Type B pancreatic cell (in vitro differentiated cells): ENCODE measurements around the gene ASB11. TPM values are rescaled to one million over a fixed set of nuclear protein-coding genes. Genes with fewer than 3 reads are reported as not detected.
A peak's percentile ranks its signal among the peaks of the same experiment; 100 is the strongest.

Experiments
- DNase-seq: peaks from one replicate; pipeline ENCODE4 v3.0.0; 2021; ENCODE audit warnings: mixed read lengths; ENCODE audit not compliant: unreplicated experiment; ENCODE audit errors: extremely low spot score
- H3K27ac Mint-ChIP-seq: 2 replicates; pipeline ENCODE4 v1.8.0; 2021; ENCODE audit warnings: mild to moderate bottlenecking, mixed read lengths
- H3K27me3 Mint-ChIP-seq: 2 replicates; pipeline ENCODE4 v1.8.0; 2021; ENCODE audit warnings: mixed read lengths
- H3K36me3 Mint-ChIP-seq: 2 replicates; pipeline ENCODE4 v1.8.0; 2021; ENCODE audit warnings: mixed read lengths
- H3K4me1 Mint-ChIP-seq: one replicate; pipeline ENCODE4 v1.8.0; 2021; ENCODE audit warnings: mixed read lengths; ENCODE audit not compliant: unreplicated experiment
- H3K4me3 Mint-ChIP-seq: 2 replicates; pipeline ENCODE4 v1.8.0; 2021; ENCODE audit warnings: mild to moderate bottlenecking, mixed read lengths
- H3K9me3 Mint-ChIP-seq: 2 replicates; pipeline ENCODE4 v1.8.0; 2021; ENCODE audit warnings: mixed read lengths
- CTCF ChIP-seq: fragments of 200-600 bp; sonication (generic); conservative IDR thresholded peaks from 2 replicates; pipeline ENCODE4 v1.5.0; 2021; ENCODE audit warnings: antibody characterized with exemption, mild to moderate bottlenecking
- total RNA-seq: library from RNA; stranded (reverse); gene quantifications from 2 replicates; pipeline ENCODE4 v1.2.1, GENCODE V29; 2021; ENCODE audit warnings: low replicate concordance

Gene ASB11
- total RNA-seq, 1 donor from 2014 or later, result 0.14 TPM

GRCh38 chrX:15349046-15349445 is 33.6 kb upstream of the ASB11 start:
- no peak overlapping the region for H3K4me3 Mint-ChIP-seq
- no peak overlapping the region for H3K27ac Mint-ChIP-seq
- peaks cover 4% of the 10 kb centered on the region for H3K27me3 Mint-ChIP-seq
- no peak for DNase-seq
- peaks cover 13% of the 10 kb centered on the region for H3K4me1 Mint-ChIP-seq
- peak; percentile 82 for TF ChIP-seq CTCF
- H3K36me3 Mint-ChIP-seq, result no peaks in the 10 kb centered on the region
- no peaks in the 10 kb centered on the region for H3K9me3 Mint-ChIP-seq

- H3K4me1 Mint-ChIP-seq, result peaks cover 17% of the 10 kb centered on the region
- TF ChIP-seq CTCF, result no peak
- H3K27ac Mint-ChIP-seq, result no peak overlapping the region
- no peaks in the 10 kb centered on the region for H3K9me3 Mint-ChIP-seq
- H3K4me3 Mint-ChIP-seq, result no peak overlapping the region
- peaks cover 11% of the 10 kb centered on the region for H3K27me3 Mint-ChIP-seq
- no peaks in the 10 kb centered on the region for H3K36me3 Mint-ChIP-seq
- DNase-seq, result no peak
Measured at GRCh38 chrX:15345976-15346375, 30.5 kb upstream of the ASB11 start.

- TF ChIP-seq CTCF, result no peak
- peaks cover 6% of the 10 kb centered on the region for H3K4me1 Mint-ChIP-seq
- H3K27ac Mint-ChIP-seq, result no peak overlapping the region
- H3K36me3 Mint-ChIP-seq, result no peaks in the 10 kb centered on the region
- no peak for DNase-seq
- H3K9me3 Mint-ChIP-seq, result no peaks in the 10 kb centered on the region
- no peak overlapping the region for H3K4me3 Mint-ChIP-seq
- H3K27me3 Mint-ChIP-seq, result peaks cover 22% of the 10 kb centered on the region
Measured at GRCh38 chrX:15344106-15344505, 28.7 kb upstream of the ASB11 start.

GRCh38 chrX:15343075-15343476 is 27.6 kb upstream of the ASB11 start:
- DNase-seq, result no peak
- H3K36me3 Mint-ChIP-seq, result no peaks in the 10 kb centered on the region
- H3K4me3 Mint-ChIP-seq, result no peak overlapping the region
- no peak for TF ChIP-seq CTCF
- H3K4me1 Mint-ChIP-seq, result peaks cover 4% of the 10 kb centered on the region
- H3K27ac Mint-ChIP-seq, result peak overlapping the region; percentile 30
- no peaks in the 10 kb centered on the region for H3K9me3 Mint-ChIP-seq
- peaks cover 24% of the 10 kb centered on the region for H3K27me3 Mint-ChIP-seq

- no peak for DNase-seq
- H3K27me3 Mint-ChIP-seq, result peaks cover 27% of the 10 kb centered on the region
- no peaks in the 10 kb centered on the region for H3K9me3 Mint-ChIP-seq
- H3K4me3 Mint-ChIP-seq, result no peak overlapping the region
- peaks cover 4% of the 10 kb centered on the region for H3K4me1 Mint-ChIP-seq
- no peaks in the 10 kb centered on the region for H3K36me3 Mint-ChIP-seq
- H3K27ac Mint-ChIP-seq, result peak overlapping the region; percentile 8
- no peak for TF ChIP-seq CTCF
Measured at GRCh38 chrX:15340867-15341266, 25.4 kb upstream of the ASB11 start.

- no peak for TF ChIP-seq CTCF
- Mint-ChIP-seq H3K4me3 (peak overlapping the region; percentile 95), H3K9me3 (no peaks in the 10 kb centered on the region), H3K27ac (peak overlapping the region; percentile 98), H3K27me3 (peaks cover 21% of the 10 kb centered on the region), H3K36me3 (peaks cover 4% of the 10 kb centered on the region), H3K4me1 (peaks cover 5% of the 10 kb centered on the region)
- no peak for DNase-seq
Measured at GRCh38 chrX:15336023-15336413, 20.6 kb upstream of the ASB11 start.
